MV-4-11 (cell line): ENCODE results near the gene TFE3.

ENCODE experiments used
- DNase-seq: peaks from one replicate; lab custom pipeline; 2025; lab: John Stamatoyannopoulos, UW

Gene TFE3, protein sequence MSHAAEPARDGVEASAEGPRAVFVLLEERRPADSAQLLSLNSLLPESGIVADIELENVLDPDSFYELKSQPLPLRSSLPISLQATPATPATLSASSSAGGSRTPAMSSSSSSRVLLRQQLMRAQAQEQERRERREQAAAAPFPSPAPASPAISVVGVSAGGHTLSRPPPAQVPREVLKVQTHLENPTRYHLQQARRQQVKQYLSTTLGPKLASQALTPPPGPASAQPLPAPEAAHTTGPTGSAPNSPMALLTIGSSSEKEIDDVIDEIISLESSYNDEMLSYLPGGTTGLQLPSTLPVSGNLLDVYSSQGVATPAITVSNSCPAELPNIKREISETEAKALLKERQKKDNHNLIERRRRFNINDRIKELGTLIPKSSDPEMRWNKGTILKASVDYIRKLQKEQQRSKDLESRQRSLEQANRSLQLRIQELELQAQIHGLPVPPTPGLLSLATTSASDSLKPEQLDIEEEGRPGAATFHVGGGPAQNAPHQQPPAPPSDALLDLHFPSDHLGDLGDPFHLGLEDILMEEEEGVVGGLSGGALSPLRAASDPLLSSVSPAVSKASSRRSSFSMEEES

GRCh38 chrX:49043220-49043986, at the start of gene TFE3:
Gene TFE3, minus strand, starts transcription at chrX:49043357. Its CDS starts 131 bp downstream, at chrX:49043226.
- DNase-seq: peak; percentile 98

- DNase-seq: no peak
These were observed 46.4 kb upstream of the TFE3 start for GRCh38 chrX:49089553-49089952.

DNA sequence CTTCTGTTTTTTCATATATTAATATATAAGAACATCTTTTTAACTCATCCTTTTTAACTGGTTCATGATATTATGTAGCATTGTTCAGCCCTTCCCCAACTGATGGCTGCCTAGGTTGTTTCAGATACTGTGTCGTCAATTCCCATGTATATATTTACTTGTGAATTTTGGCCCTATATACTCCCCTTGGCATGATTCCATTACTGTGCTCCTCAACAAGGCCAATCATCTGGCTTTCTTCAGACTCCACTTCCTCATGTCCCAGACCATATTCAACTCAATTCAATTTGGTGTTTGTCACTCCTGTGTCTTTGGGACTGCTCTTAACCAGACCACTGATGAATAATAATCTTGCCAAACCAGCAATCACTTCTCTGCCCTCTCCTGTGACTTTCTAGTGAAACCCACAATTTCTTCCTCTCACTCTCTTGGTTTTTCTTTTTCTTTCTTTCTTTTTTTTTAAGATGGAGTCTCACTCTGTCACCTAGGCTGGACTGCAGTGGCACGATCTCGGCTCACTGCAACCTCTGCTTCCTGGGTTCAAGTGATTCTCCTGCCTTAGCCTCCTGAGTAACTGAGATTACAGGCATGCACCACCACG, 39.2 kb upstream of the TFE3 start:
- peak; percentile 28 for DNase-seq

GRCh38 chrX:49079489-49080428, 36.6 kb upstream of the TFE3 start, which contains the start of gene WDR45:
Gene WDR45, minus strand, starts transcription at chrX:49079887. Its CDS starts 1,792 bp downstream, at chrX:49078095.
- peak; percentile 49 for DNase-seq

- no peak for DNase-seq
These were observed 34.8 kb upstream of the TFE3 start for GRCh38 chrX:49077941-49078340.

GRCh38 chrX:49075347-49075746, 32.2 kb upstream of the TFE3 start:
- DNase-seq: no peak

- peak; percentile 87 for DNase-seq
These were observed 30.7 kb upstream of the TFE3 start, which contains the start of gene PRAF2 for GRCh38 chrX:49073601-49074575. Gene PRAF2, minus strand, starts transcription at chrX:49074002. Its CDS starts 15 bp downstream, at chrX:49073987.

DNA sequence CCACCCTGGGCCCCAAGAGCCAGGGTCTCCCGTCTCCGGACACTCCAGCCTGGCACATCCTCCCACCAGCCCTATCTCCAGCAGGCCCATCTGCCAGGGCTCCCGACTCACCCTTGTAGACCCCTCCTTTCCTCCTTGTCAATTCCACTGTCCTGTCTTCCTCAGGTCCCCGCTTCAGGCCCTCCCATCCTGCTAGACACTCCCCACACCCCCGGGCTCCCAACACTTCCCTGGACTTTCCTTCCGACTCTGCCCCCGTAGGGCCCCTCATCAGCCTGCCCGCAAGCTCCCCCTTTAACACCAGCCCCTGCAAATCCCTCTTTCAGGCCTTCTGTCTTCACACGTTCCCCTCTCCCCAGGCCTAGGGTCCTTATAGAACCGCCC, 29.5 kb upstream of the TFE3 start:
- no peak for DNase-seq

DNA sequence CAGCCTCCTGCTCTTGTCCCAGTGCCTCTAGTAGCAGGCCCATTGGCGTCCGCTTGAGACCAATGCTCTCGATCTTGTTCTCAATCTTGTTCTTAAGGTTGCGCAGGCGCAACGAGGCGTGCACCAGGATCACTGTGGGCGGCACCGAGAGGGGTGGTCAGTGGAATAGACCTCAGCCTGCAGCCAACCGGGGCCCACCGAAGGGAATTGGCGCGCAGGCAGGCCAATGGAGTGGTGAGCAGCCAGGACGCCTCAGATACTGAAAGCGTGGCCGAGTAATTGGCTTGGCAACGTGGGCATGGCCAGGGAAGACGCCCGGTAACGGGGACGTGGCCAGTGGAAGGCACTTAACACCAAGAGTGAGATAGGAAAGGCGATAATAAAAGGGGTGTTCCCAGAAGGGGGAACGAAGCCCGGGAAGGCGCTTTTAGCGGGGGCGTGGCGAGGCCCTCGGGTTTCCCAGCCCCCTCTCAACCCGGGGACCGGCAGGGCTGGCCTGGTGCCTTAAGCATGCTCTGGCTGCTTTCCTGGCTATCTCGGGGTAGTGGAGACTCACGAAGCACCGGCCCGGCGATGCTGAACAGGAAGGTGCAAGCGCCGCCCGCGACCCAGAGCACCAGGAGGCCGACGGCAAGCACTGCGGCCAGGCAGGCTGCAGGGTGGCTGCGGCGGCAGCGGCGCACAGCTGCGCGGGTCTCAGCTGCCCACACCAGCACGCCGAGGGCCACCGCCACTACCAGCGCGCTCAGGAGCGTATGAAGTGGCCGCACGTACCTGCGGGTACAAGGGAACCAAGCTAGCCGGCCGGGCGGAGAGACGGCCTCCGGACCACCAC, 28.9 kb upstream of the TFE3 start:
- DNase-seq: no peak

GRCh38 chrX:49070988-49071387, 27.8 kb upstream of the TFE3 start:
- DNase-seq: no peak

GRCh38 chrX:49069038-49069437, 25.9 kb upstream of the TFE3 start:
- DNase-seq: no peak

DNA sequence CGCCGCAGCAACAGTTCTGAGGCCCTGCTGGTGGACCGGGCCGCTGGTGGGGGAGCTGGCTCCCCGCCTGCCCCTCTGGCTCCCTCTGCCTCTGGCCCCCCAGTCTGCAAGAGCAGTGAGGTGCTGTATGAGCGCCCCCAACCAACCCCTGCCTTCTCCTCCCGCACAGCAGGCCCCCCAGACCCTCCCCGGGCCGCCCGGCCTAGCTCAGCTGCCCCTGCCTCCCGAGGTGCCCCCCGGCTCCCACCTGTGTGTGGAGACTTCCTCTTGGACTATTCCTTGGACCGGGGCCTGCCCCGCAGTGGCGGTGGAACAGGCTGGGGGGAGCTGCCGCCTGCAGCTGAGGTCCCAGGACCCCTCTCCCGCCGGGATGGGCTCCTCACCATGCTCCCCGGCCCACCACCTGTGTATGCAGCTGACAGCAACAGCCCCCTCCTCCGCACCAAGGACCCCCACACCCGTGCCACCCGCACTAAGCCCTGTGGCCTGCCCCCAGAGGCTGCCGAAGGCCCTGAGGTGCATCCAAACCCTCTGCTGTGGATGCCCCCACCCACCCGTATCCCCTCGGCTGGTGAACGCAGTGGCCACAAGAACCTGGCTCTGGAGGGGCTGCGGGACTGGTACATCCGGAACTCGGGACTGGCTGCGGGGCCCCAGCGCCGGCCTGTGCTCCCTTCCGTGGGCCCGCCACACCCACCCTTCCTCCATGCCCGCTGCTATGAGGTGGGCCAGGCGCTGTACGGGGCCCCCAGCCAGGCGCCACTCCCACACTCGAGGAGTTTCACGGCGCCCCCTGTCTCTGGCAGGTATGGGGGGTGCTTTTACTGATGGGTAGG, 24.3 kb upstream of the TFE3 start:
- no peak for DNase-seq

DNA sequence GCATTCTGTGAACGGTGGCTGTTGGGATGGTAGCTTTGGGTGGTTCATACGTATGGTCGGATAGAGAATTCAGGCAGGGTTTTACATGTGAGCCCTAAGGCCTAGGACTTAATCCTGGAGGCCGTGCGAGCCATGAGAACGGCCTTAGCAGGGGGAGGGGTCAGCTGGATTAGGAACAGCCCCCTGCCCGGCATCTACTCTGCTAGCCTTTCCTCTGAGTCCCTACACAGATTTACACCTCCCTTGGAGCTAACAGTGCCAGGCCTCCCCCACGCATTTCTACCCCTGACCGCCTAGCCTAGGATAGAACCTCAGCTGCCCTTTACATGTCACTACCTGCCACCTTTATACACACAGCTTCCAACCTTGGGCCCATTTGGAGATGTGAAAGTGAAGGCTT, 23.5 kb upstream of the TFE3 start:
- DNase-seq: no peak

GRCh38 chrX:49066278-49066677, 23.1 kb upstream of the TFE3 start:
- no peak for DNase-seq

DNA sequence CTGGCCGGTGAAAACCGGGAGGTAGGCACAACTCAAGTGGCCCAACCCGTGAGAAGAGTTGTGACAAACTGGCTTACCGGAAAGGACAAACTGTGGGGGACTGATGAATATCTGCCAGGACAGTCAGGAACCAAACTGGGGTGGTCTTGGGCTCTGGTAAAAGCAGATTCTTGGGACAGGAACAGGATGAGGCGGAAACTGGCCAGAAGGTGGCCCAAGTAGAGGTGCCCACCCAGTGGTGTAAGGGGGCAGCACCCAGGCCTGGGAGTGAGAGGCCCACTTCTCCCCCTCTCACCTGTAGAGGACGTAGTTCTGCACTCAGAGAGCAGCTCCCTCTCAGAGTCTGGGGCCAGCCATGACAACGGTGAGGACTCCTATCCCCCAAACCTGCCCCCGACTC, 21.6 kb upstream of the TFE3 start:
- no peak for DNase-seq

DNA sequence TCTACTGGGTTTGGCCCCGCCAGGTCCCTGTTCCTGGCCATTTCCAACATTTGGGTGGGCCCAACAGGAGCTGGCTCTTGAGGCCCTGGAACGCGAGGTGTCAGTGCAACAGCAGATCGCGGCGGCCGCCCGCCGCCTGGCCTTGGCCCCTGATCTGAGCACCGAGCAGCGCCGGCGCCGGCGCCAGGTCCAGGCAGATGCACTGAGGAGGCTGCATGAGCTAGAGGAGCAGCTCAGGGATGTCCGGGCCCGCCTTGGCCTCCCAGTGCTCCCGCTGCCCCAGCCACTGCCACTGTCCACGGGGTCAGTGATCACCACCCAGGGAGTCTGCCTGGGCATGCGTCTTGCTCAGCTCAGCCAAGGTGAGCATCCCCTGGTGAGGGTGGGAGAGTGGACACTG, 21.1 kb upstream of the TFE3 start:
- no peak for DNase-seq

DNA sequence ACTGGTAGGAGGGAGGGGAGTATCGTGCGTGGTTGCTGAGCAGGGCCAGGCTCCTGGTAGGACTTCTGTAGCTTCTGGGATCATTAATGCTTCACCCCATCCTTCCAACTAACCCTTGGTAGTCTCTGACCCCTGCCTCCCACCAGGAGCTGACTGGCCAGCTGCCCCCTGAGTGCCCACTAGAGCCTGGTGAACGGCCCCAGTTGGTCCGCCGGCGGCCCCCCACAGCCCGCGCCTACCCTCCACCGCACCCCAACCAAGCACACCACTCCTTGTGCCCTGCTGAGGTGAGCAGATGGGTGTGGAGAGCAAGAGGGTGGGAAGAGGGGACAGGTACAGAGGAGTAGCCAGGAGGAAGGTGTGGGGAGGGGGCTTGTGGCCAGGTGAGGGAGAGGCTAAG, 20.6 kb upstream of the TFE3 start:
- DNase-seq: no peak

DNA sequence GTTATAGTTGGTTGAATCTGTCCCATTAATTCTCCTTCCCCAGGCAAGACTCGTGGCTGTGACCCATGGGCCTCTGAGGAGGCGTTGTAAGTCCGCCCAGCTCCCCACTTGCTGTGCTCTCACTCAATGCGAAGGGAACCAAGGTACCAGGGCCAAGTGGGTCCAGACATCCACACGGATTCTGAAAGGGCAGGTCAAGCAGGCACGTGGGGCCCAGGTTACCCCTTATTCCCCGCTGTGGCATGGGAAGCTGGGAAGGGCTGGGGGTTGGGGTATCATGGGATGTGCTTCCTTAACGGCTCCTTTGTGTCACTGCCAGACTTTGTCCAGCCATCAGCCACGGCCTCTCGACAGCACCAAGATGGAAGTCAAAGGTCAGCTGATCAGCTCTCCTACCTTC, 18.8 kb upstream of the TFE3 start:
- DNase-seq: no peak
